ENCODE measurements around the gene ZHX3.

DNA sequence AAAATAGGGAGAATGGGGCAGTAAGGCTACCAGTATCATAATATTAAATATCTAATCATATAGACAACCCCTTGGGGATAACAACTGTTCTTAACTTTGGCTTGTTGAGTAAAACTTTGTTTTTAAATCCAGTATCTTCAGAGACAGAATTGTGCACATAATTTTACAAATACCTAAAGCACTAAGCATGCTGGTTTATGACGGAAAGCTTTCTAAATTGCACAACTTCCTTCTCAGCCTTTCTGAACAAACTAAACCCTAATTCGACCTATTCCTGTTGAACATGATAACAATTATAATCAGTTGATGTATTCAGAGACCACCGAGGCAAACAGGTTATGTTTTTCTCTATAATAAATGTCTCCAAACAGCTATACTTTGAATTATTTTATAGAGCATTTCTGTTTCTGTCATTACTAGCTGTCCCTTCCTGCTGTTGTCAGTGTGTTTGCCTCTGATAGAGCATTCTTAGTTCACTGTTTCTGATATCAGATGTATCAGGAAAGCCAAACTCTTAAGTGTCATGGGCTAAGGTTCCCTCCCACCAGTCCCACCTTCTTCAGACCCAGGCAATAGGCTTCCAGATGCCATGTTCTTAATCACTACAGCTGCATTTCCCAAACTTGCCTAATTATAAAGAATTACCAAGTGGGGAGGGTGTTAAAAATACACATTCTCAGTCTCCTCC is 8.7 kb downstream of the ZHX3 start:
- TF ChIP-seq, protein P1, sequence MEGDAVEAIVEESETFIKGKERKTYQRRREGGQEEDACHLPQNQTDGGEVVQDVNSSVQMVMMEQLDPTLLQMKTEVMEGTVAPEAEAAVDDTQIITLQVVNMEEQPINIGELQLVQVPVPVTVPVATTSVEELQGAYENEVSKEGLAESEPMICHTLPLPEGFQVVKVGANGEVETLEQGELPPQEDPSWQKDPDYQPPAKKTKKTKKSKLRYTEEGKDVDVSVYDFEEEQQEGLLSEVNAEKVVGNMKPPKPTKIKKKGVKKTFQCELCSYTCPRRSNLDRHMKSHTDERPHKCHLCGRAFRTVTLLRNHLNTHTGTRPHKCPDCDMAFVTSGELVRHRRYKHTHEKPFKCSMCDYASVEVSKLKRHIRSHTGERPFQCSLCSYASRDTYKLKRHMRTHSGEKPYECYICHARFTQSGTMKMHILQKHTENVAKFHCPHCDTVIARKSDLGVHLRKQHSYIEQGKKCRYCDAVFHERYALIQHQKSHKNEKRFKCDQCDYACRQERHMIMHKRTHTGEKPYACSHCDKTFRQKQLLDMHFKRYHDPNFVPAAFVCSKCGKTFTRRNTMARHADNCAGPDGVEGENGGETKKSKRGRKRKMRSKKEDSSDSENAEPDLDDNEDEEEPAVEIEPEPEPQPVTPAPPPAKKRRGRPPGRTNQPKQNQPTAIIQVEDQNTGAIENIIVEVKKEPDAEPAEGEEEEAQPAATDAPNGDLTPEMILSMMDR (IDR thresholded peaks at IDR 0.05) = no peak
- TF ChIP-seq POLR2A (IDR thresholded peaks at IDR 0.05) = no peak
